GM21515 (cell line): Measurements from ENCODE around the gene SCG5.

ENCODE experiments used
- ATAC-seq: cut with Tn5 transposase; IDR thresholded peaks from one replicate; pipeline ENCODE4 v1.9.1; 2021; ENCODE audit not compliant: unreplicated experiment

The SCG5 gene

DNA sequence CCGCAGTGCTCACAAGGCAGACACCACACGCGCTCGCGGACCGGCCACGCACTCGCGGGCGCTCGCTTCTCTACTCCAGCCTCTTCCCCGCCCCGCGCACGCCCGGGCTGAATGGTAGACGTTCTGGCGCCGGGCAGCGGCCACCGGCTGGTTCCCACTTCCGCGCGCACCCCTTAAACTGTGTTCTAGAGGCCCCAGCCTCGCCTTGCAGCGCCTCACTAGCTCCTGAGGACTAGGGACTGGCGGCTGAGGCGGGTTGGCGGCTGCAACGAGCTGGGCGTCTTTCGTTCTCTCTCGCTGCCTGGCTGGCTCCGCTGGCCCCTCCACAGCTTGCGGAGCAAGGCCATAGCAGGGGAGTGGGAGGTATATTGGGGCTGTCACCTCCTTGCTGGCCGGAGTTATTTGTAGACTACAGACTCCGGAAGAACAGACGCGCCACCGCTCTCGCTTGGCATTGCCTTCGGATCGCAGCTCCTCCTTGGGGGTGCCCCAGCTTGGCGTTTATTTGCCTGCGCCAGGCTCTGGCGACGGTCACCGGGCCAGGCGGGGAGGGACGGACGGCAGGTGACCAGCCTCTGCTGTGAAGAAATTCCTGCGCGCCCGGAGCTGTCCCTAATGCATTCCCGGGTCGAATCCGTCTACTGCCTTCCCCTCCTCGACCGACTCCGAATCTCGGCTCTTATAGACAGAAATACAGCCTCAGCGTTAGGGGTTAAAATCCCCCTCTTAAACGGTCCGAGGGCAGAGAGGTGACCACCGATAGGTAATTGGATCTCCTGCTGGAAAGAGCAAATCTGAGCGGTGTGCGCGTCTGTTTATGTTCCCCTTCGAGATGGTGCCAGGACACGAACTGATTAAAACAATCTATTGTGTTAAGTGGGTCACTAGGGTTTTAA, 77.6 kb downstream of the SCG5 start:
- ATAC-seq, result no peak

DNA sequence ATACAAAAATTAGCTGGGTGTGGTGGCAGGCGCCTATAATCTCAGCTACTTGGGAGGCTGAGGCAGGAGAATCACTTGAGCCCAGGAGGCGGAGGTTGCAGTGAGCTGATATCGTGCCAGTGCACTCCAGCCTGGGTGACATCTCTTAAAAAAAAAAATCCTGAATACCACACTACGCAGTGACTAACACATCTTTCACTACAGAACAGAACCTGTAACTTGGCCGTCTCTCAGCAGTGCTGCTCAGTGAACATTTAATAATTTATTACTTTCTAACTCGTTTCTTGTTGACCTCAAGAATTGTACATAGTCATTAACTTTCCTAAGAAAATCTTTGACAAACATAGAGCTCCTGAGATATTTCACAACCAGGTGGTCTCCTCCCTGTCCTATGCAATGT, 80.1 kb downstream of the SCG5 start:
- ATAC-seq, result no peak

GRCh38 chr15:32722136-32722535, 80.6 kb downstream of the SCG5 start:
- no peak for ATAC-seq

DNA sequence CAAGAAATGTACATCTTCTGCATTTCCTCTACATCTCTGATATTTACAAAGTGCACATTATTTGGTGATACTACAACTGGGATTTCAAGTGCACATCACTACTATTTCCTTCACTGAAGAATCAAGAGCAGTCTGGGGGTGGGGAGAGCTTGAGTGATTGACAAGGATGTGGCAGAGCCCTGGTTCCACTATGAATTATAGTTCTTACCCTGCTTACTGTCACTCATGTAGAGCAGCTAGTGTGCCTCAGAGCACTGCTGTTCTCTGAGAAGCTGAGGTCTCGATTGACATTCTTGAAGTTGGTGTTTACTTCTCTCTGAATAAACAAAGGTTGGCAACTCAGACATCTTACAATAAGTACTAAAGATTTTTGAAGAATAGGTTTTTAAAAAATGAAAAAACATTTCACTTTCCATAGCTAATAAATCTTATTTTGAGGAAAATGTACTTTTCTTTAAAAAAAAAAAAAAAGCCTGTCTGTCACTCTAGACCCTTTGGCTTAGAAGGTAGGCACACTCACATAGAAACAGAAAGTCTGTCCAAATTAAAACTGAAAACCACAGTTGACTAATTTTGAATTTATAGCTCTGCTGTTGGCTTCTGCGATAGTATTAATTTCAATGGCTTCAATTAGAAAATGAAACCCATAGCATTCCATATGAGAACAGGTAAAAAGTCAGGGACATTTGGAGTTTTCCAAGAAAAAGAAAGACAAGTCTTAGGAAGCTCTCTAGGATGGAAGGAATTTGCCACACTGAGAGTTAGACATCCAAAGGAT, 81.8 kb downstream of the SCG5 start:
- peak; percentile 81 for ATAC-seq

DNA sequence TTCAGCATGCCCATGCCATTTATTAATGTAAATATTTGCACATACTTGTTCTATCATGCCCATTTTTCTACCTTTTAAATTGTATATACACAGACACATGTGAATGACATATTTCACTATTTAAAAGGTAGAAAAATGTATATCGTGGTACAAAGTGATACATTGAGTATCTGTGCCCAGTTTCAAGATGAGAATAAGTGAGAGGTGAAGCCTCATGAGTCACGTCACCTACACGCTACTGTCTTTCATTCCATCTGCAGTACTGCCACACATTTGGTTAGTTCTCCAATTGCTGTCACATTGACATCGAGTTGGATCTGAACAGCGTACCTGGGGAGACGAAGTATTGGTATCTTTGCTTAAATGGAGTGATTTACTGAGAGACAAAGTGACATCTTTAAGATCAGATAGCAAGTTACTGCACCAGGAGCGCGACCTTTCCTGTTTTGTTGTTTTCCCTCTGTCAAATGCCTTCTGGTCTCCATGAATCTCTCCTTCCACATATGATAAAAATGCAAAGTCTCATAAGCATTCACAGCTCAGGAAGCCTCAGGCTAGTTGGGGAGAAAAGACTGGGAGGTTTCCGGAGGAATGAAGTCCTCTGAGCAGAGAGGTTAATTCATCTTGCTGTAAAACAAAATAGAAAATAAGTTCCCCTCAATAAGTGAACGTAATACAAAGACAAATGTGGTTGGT, 88.3 kb downstream of the SCG5 start:
- no peak for ATAC-seq

GRCh38 chr15:32730677-32731654, 89.5 kb downstream of the SCG5 start:
- no peak for ATAC-seq

DNA sequence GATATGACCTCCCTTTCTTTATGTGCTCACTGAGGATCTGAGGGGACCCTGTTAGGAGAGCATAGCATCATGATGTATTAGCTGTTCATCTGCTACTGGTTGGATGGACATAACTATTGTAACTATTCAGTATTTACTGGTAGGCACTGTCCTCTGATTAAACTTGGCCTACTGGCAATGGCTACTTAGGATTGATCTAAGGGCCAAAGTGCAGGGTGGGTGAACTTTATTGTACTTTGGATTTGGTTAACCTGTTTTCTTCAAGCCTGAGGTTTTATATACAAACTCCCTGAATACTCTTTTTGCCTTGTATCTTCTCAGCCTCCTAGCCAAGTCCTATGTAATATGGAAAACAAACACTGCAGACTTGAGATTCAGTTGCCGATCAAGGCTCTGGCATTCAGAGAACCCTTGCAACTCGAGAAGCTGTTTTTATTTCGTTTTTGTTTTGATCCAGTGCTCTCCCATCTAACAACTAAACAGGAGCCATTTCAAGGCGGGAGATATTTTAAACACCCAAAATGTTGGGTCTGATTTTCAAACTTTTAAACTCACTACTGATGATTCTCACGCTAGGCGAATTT, 91.2 kb downstream of the SCG5 start:
- ATAC-seq, result no peak

- no peak for ATAC-seq
Measured at GRCh38 chr15:32733281-32733680, 91.8 kb downstream of the SCG5 start.

GRCh38 chr15:32735989-32736700, 94.6 kb downstream of the SCG5 start:
- ATAC-seq, result no peak

GRCh38 chr15:32736701-32737061, 95.2 kb downstream of the SCG5 start:
- no peak for ATAC-seq

- ATAC-seq, result no peak
Measured at GRCh38 chr15:32737304-32737703, 95.8 kb downstream of the SCG5 start.

DNA sequence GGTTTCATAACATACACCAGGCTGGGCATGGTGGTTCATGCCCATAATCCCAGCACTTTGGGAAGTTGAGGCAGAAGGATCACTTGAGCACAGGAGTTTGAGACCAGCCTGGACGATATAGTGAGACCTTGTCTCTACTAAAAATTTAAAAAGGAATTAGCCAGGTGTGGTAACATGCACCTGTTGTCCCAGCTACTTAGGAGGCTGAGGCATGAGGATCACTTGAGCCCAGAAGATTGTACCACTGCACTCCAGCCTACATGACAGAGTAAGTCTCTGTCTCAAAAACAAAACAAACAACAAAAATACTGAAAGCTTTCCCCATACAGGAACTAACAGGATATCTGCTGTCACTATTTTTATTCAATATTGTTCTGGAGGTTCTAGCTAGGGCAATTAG, 97.2 kb downstream of the SCG5 start:
- no peak for ATAC-seq

GRCh38 chr15:32739522-32740063, 98.1 kb downstream of the SCG5 start:
- no peak for ATAC-seq

DNA sequence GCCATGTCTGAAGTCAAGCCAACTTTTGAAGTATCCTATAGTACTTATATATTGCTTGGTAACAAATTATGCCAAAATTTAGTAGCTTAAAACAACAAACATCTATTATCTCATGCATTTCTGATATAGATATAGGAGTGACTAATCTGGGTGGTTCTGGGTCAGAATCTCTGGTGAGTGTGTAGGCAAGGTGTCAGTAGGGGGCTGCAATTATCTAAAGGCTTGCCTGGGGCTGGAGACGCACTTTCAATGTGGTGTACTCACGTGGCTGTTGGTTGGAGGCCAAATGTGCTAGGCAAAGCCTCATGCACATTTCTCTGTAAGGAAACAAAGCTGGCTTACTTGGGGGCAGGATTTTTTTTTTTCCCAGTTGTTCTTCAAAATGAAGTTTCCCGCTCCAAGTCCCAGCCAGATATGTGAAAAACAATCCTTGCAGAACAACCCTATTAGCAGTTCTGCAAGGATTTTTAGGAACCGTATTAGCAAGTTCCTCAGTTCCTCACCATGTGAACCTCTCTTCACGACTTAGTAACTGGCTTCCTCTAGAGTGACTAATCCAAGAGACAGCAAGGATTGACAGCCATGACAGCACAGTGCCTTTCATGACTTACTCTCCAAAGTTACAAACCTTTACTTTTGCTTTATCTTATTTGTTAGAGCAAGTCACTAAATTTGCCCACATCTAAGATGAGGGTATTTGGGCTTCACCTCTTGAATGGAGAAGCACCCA, 102.1 kb downstream of the SCG5 start:
- no peak for ATAC-seq

DNA sequence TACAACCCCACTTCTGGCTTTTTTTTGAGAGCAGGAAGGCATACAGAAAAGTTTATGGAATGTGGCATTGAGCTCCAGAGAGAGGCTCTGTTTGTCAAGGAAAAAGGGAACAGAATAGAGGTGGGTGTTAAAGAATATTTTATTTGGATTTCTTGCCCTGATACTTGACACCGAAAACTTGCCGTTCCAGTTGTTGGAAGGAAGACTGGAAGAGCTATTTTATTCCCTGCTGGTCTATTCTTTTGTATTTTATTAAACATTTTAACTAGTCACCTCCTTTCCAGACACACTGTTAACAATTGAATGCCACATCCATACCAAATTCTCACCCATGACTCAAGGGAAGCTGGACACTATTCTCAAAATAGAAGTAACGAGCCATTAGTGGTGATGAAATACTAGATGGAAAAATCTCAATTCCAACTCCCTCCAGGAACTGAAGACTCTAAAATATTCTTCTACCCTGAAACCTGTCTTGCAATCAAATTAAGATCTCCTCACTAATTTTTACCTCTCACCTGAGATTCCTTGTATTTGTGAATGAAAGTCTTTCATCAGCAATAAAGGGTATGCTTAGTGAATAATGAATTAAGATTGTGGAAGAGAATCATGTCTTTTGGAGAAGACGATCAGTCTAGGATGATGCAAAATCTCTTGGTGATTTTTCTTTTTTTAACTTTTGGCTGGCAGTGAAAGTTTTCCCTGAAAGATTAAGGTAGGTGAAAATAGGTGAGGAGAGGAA, 104.8 kb downstream of the SCG5 start:
- ATAC-seq, result no peak
